HG03521 (cell line): Measurements from ENCODE around the gene SPOCK2.

ENCODE experiments used
- ATAC-seq: cut with Tn5 transposase; IDR thresholded peaks from one replicate; pipeline ENCODE4 v1.9.1; 2021; ENCODE audit warnings: mild to moderate bottlenecking, moderate library complexity; ENCODE audit not compliant: unreplicated experiment

Gene SPOCK2

DNA sequence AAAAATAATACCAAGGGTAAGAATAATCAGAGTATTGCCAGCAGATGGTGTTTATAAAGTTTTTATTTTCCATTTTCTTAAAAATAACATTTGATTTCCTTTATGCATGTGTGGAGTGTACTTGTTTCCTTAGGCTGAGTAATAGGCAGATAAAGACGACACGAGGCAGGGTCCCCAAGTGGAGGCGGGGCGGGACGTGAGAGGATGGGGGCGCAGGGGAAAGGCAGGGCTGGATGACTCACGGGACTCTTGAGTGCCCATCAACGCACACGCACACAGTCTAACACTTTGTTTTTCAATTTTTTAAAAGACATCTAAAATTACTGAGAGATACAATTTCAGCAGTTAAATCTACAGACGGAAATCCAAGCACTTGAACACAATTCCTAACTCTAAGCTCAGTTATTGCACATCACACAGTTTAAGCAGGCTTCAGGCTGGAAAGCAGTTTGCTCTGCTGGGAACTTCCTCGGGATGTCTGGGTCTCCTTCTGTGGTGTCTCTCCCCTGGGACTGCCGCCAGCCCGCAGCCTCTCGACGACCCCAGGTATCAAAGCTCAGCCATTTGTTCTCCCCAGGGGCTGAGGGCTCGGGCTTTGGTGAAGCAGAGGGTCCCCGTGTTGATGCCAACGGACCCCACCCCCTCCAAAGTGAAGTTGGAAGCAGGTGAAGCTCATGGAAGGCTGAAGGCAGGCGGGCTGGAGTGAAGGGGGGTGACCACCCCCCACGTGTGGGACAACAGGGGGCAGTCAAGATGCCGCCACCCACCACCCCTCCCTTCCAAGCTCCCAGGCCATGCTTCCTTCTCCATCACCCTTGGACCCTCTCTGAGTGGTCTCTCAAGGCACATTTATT, 29.1 kb downstream of the SPOCK2 start:
- ATAC-seq: no peak

DNA sequence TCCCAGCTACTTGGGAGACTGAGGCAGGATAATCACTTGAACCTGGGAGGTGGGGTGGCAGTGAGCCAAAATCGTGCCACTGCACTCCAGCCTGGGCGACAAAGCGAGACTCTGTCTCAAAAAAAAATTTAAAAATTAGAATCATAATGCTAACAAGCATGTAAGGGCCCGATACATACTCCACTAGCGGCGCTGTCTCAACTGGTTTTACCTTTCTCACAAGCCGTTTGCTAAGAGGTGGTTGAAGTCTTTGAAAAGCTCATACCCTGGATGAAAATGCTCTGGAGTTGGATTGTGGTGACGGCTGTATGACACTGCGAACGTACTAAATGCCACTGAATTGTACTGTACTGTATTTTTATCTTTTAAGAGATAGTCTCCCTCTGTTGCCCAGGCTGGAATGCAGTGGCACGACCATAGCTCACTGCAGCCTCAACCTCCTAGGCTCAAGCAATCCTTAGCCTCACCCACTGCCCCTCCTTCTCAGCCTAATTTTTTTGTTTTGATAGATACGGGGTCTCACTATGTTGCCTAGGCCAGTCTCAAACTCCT, 29.9 kb downstream of the SPOCK2 start:
- no peak for ATAC-seq

GRCh38 chr10:72056932-72057751, 31.2 kb downstream of the SPOCK2 start:
- no peak for ATAC-seq

DNA sequence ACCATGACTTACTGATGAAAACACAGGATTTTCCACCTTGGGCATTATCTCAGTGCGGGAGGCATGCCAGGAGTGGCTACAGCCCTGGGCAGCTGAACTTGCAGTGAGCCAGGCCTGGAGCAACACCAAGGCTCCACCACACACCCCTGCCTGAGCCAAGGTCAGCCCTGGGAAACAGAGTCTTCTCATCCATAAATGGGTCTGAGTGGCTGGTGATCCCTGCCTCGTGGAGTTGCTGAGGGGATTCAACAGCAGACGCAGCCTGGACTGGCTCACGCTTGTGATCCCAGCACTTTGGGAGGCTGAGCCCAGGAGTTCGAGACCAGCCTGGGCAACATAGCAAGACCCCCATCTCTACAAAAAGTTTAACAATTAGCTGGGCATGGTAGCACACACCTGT, 32.2 kb downstream of the SPOCK2 start:
- no peak for ATAC-seq

DNA sequence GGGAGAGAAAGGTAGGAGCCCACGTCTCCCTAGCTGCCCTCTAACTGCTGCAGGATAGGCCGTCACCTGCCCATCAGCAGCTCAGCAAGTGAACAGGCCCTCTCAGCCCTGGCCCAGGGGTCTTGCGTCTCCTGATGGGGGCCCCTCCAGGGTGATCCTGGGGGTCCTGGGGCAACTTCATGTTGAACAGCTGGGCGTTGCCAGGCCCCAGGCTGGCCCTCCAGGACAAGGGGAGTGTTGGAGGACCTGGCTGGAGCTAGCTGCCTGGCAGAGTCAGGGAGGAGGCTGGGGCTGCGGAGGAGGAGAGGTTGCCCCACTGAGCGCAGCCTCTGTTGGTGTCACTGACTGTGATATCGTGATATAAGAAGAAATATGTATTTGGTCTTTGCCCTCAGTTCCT, 34.7 kb downstream of the SPOCK2 start:
- ATAC-seq: no peak

DNA sequence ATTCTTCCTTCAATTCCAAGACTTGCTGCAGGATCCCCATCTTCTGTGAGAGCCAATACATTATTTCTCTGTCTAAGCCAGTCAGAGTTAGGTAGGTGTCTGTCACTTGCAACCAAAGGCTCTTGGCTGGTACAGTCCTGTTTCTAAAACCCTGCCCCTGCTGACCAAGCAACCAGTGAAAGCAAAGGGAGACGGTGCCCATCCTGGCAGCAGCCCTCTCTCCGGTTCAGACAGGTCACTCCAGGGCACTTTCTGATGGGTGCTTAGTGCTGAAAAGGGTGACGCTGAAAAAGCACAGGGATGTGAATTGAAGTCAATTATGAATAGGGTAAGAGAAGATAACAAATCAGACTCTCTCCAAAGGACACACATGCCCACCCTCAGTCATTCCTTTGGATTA, 37.5 kb downstream of the SPOCK2 start:
- no peak for ATAC-seq

- no peak for ATAC-seq
Observed at GRCh38 chr10:72049969-72050781, 38.2 kb downstream of the SPOCK2 start.

DNA sequence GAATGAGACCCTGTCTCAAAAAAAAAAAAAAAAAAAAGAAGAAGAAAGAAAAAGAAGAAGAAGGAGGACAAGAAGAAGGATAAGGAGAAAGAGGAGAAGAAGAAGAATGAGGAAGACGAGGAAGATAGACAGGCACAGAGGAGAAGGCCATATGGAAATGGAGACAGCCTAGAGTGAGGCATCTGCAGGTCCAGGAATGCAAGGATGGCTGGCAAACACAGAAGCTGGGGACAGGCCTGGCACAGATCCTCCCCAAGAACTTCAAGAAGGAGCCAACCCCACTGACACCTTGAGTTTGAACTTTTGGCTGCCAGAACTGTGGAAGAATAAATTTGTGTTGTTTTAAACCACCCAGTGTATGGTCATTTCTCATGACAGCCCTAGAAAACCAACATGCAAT, 38.9 kb downstream of the SPOCK2 start:
- ATAC-seq: no peak

GRCh38 chr10:72048450-72049124, 39.8 kb downstream of the SPOCK2 start:
- peak; percentile 41 for ATAC-seq

GRCh38 chr10:72045586-72045985, 42.8 kb downstream of the SPOCK2 start:
- no peak for ATAC-seq

DNA sequence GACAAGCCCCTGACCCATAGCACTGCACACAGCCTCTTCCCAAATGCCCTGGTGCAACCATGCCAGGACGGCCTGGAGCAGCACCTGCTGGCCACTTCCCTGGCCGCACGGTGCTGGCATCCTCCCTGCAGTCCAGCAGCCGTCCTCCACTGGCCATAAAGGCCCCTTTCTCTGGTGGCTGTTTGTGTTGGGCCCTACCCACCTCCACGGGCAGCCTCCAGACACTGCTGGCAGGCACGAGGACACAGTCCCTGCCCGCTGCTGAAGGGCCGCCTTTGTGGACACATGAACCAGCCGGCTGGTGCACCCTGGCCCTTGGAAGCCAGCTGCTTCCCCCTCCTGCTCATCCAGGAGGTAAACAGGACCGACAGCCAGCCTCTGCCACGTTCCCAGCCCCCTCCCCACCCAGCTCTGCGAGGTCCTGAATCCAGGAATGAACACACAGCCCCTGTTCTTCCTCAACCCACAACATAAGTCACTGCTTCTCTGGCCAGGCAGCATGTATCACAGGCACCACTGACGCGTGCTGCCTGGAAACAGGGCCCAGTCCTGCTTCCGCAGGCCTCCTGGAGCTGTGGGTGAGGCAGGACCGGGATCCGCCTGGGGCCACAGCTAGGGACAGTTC, 43.8 kb downstream of the SPOCK2 start:
- no peak for ATAC-seq

DNA sequence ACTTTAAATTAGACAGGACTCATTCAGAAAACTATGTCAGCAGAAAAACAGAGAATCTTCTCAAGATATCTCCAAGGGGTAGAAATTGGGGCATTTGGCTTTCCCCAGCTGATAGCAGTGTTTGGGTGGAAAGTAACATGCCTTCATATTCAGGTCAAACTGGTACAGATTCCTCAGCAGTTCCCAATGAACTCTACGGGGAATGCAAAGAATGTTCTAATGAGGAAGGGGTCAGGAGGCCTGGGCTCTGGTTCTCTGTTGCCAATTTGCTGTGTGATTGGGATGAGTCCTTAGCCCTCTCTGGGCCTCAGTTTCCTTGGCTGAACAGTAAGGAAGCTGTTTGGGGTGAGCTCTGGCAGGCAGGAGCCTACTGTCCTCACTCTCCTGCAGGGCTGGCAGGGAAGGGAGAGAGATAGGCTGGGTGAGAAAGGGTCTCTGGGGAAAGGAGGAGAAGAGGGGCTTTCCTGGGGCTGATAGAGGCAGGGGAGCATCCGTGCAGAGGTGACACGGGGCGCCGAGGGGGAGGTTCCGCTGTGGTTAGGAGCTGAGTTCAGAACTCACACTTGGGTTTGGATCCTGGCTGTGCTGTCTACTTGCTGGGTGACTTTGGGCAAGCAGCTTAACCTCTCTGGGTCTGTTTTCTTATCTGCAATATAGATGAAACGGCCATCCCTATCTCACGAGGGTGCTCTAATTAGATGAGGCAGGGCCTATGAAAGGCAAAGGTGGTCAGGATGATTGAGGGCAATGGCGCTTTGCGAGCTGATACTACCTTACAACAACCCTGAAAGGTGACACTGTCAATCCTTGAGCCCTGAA, 45.1 kb downstream of the SPOCK2 start:
- ATAC-seq: no peak

DNA sequence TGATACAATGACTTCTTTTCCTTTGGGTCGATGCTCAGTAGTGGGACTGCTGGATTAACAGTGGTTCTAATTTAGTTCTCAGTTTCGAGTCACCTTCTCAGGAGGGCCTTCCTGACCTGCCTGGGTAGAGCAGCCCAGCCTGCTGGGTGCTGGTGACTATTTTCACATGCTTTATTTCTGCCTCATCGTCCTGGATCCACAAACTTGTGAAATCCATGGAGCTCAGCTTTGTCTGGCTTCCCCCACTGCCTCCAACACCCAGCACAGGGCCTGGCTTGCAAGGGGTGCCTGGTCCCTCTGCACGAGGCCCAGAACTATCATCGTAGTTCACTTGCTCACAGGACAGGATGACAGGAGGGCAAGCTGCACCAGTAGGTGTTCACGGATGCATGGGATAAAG, 46.9 kb downstream of the SPOCK2 start:
- ATAC-seq: no peak

DNA sequence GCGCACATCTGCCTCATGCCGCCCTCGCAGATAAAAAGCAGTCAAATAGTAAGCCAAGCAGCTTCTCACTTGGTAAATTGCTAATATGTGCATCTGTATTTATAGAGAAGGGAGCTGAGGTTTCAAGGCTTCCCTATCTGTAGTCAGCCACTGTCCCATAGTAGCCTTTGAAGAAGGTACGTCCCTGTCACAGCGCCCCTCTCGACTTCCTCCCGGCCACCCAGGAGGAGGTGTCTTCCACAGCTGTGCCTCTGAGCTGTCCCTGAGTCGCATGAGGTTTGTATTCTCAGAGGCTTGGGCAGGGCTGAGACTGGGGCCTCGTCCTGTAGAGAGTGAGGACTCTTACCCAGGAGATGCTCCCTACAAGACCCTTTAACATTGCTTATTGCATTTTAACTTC, 49.0 kb downstream of the SPOCK2 start:
- no peak for ATAC-seq

GRCh38 chr10:72038458-72039001, 49.8 kb downstream of the SPOCK2 start:
- ATAC-seq: no peak

DNA sequence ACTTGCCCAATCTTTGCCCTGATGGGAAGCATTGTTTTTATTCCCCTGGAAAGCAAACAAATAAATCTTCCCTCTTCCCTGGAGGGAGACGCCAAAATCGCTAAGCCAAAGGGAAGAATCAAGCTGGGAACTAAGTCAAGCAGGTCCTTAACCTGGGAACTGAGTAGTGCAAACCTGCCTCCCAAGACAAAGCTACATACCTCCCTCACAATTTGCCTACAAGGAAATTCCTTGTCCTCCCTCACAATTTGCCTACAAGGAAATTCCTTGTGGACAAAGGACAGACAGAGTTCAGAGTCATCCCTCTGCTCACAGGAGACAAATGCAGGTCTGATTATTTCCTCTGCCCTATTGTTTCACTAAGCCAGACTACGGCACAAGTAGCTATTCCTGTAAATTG, 50.5 kb downstream of the SPOCK2 start:
- no peak for ATAC-seq

DNA sequence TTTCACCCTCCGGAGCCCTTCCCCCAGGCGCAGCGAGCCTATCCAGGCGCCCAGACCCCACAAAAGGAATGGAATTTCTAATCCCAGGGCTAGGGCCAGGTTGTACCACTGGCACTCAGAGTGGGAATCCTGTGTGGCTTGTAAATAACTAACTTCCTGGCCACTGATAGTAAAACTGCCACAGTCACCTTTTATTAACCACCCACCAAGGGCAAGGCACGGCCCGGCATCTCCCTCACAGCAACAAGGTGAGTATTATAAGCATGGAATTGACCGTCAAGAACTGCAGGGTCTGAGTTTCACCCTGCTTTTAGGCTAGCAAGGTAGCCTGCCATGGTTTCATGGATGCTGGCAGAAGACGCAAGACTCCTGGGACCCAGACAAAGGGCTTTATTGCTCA, 51.1 kb downstream of the SPOCK2 start:
- ATAC-seq: no peak

- no peak for ATAC-seq
Observed at GRCh38 chr10:72035252-72035887, 53.0 kb downstream of the SPOCK2 start.
